Measurements from ENCODE around the gene ZNF365. TPM values are rescaled to one million over a fixed set of nuclear protein-coding genes. Genes with fewer than 3 reads are reported as not detected.
"Not testable (repeated sequence)": the region's sequence is repeated elsewhere in the genome, so short reads cannot be mapped to it uniquely, and the experiment has no call there.

Gene ZNF365
- total RNA-seq, 4 donors from 2014 or later = 0.21 to 1.7 (median 1.5) TPM; not detected in 1

DNA sequence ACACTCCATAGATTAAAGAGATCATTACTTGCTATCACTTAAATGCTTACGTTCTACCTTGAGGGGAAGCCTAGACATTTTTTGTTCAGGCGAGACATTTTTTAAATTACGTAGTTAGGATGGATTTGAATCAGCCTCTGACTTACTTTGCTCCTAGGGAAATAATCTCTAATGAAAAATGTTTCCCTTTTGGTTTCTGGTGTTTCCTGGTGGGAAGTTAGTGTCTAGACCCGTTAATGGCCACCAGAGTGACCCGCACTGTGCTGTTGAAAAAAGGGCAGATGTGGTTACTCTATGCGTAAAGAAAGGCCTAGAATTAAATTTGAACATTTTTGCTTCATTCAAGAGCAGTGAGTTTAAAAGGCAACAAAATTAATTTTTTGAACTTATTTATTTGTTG, 3.8 kb downstream of the ZNF365 start:
- 89 to 94% methylated on average over 6 of the region's 6 CpGs for WGBS, 2 donors
- Histone ChIP-seq H3K4me1 (peaks cover 0 to 12% (median 4%) of the 10 kb centered on the region in 4 donors), H3K36me3 (no peaks in the 10 kb centered on the region), H3K27ac (no peak overlapping the region), H3K27me3 (no peaks in the 10 kb centered on the region), H3K4me3 (no peak overlapping the region), H3K9me3 (no peaks in the 10 kb centered on the region)
- no peak for DNase-seq (ENCODE audit: low spot score in 2 of 2)
- TF ChIP-seq EP300 (IDR thresholded peaks at IDR 0.05) (no peak), POLR2A (IDR thresholded peaks at IDR 0.05) (no peak)
- TF ChIP-seq, protein P1, sequence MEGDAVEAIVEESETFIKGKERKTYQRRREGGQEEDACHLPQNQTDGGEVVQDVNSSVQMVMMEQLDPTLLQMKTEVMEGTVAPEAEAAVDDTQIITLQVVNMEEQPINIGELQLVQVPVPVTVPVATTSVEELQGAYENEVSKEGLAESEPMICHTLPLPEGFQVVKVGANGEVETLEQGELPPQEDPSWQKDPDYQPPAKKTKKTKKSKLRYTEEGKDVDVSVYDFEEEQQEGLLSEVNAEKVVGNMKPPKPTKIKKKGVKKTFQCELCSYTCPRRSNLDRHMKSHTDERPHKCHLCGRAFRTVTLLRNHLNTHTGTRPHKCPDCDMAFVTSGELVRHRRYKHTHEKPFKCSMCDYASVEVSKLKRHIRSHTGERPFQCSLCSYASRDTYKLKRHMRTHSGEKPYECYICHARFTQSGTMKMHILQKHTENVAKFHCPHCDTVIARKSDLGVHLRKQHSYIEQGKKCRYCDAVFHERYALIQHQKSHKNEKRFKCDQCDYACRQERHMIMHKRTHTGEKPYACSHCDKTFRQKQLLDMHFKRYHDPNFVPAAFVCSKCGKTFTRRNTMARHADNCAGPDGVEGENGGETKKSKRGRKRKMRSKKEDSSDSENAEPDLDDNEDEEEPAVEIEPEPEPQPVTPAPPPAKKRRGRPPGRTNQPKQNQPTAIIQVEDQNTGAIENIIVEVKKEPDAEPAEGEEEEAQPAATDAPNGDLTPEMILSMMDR (IDR thresholded peaks at IDR 0.05) = no peak

DNA sequence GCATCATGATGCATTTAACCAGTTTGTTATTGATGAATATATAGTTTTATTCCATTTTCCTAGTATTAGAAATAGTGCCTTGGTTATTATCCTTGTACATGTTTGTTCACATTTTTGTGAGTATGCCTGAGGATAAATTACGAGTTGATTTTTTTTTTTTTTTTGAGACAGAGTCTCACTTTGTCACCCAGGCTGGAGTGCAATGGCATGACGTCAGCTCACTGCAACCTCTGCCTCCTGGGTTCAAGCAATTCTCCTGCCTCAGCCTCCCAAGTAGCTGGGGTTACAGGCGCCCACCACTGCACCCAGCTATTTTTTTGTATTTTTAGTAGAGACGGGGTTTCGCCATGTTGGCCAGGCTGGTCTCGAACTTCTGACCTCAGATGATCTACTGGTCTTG, 4.7 kb downstream of the ZNF365 start:
- not testable (repeated sequence) for H3K36me3 ChIP-seq; H3K27me3 ChIP-seq; H3K4me1 ChIP-seq; H3K27ac ChIP-seq; H3K4me3 ChIP-seq; H3K9me3 ChIP-seq; DNase-seq (ENCODE audit: low spot score in 2 of 2)
- WGBS, 2 donors = 85 to 88% methylated on average over 6 of the region's 6 CpGs

DNA sequence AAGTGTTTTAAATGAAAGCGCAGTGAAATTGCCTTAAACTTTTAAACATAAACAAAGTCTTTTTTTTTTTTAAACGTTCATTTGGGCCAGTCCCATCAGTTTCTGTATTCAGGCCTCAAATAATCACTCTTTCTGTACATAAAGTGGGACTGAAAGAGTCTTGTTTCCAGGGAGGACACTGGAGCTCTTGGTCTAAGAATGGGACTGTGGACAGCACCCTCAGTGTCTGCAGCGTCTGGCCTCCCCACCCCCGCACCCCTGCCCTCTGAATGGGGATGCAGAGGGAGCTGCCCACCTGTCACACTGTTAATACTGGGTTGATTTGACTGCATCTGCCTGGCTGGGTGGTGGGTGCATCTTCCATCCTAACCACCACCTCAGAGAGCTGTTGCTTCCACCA, 5.2 kb downstream of the ZNF365 start:
- no peak overlapping the region for H3K4me3 ChIP-seq
- H3K9me3 ChIP-seq = no peaks in the 10 kb centered on the region
- 65 to 67% methylated on average over 4 of the region's 4 CpGs for WGBS, 2 donors
- H3K36me3 ChIP-seq = no peaks in the 10 kb centered on the region
- H3K4me1 ChIP-seq = peaks cover 0 to 4% (median 1%) of the 10 kb centered on the region in 4 donors
- no peak overlapping the region for H3K27ac ChIP-seq
- H3K27me3 ChIP-seq = no peaks in the 10 kb centered on the region
- DNase-seq (ENCODE audit: low spot score in 2 of 2) = no peak
- TF ChIP-seq EP300 (IDR thresholded peaks at IDR 0.05) (no peak), POLR2A (IDR thresholded peaks at IDR 0.05) (no peak)
- TF ChIP-seq, protein P1 (IDR thresholded peaks at IDR 0.05) = no peak

DNA sequence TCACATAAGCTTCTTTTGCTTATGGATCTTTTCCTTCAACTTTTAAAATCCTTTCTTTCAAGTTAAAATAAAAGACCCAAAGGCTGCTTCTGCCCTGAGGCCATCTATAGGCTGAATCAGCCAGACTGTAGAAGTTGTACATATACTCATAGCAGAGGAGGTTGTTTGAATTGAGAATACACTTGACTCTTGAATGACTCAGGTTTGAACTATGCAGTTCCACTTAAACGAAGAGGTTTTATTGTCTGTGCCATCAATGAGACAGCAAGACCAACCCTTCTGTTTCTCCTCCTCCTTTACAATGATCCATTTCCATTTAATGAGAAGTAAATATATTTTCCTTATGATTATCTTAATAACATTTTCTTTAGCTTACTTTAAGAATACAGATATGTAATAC, 5.8 kb downstream of the ZNF365 start:
- Histone ChIP-seq H3K27ac (no peak overlapping the region), H3K4me3 (no peak overlapping the region), H3K9me3 (no peaks in the 10 kb centered on the region), H3K4me1 (no peaks in the 10 kb centered on the region), H3K27me3 (no peaks in the 10 kb centered on the region), H3K36me3 (no peaks in the 10 kb centered on the region)
- no peak for DNase-seq (ENCODE audit: low spot score in 2 of 2)
- TF ChIP-seq, protein P1 (IDR thresholded peaks at IDR 0.05) = no peak
- TF ChIP-seq EP300 (IDR thresholded peaks at IDR 0.05) = no peak
- WGBS, 2 donors = 18 to 36% methylated on average over 1 of the region's 1 CpG

DNA sequence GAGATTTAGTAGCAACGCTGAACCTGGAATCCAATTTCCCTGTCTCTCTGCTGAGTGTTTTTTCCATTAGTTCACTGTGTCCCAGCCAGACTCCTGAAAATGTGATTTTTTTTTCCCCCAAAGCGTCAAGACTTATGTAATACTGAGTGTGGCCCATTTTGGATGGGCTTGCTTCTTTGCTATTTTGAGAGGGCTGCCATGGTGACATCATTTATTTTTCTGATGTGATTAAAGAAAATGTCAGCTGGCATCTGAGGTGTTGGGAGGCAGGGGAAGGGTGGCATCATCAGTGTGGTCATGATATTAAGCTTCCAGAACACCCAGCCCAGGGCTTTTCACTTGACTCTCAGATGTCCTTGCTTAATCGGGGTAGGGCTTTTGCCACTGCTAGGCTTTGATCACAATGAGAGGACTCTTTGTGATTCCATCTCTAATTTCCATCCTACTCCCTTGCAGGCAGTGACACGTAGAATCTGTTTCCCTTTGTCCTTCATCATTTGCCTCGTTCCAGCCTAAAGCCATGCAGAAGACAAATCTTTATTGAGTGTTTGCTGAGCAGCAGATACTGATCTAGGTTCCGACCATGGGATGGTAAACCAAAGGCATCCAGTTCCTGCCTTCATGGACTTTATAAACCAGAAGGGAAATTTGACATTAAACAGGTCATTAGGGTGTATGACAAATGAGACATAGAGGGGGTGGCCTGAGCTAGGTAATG, 7.4 kb downstream of the ZNF365 start:
- 67 to 72% methylated on average over 6 of the region's 6 CpGs for WGBS, 2 donors
- Histone ChIP-seq H3K36me3 (no peaks in the 10 kb centered on the region), H3K4me1 (no peaks in the 10 kb centered on the region), H3K27ac (no peak overlapping the region), H3K9me3 (no peaks in the 10 kb centered on the region), H3K27me3 (no peaks in the 10 kb centered on the region), H3K4me3 (no peak overlapping the region)
- TF ChIP-seq, protein P1 (IDR thresholded peaks at IDR 0.05) = no peak
- TF ChIP-seq POLR2A (IDR thresholded peaks at IDR 0.05) (no peak), EP300 (IDR thresholded peaks at IDR 0.05) (no peak)
- no peak for DNase-seq (ENCODE audit: low spot score in 2 of 2)

Measured in tibial nerve (tissue), 4 donors.